Hepatocyte (in vitro differentiated cells): ENCODE measurements around the gene RRH. TPM values are rescaled to one million over a fixed set of nuclear protein-coding genes. Genes with fewer than 3 reads are reported as not detected.

Experiments
- DNase-seq: peaks from one replicate; pipeline ENCODE4 v3.0.0-alpha.2; 2016; ENCODE audit warnings: low spot score
- H2AFZ ChIP-seq: fragments of 200-600 bp; sonication (generic); 2 replicates; pipeline ENCODE4 v1.6.0; 2016; ENCODE audit warnings: antibody characterized with exemption, mild to moderate bottlenecking
- H3K27ac ChIP-seq: fragments of 200-600 bp; sonication (generic); 2 replicates; pipeline ENCODE4 v1.5.1; 2016; ENCODE audit warnings: mild to moderate bottlenecking
- H3K27me3 ChIP-seq: fragments of 200-600 bp; sonication (generic); 2 replicates; pipeline ENCODE4 v1.6.1; 2016
- H3K36me3 ChIP-seq: fragments of 200-600 bp; sonication (generic); replicated peaks from 2 replicates; pipeline ENCODE4 v1.5.1; 2016; ENCODE audit warnings: low read depth; ENCODE audit not compliant: insufficient read depth
- H3K4me1 ChIP-seq: fragments of 200-600 bp; sonication (generic); 2 replicates; pipeline ENCODE4 v1.5.1; 2016; ENCODE audit warnings: mild to moderate bottlenecking, moderate library complexity; ENCODE audit not compliant: insufficient read depth
- H3K4me2 ChIP-seq: fragments of 200-600 bp; sonication (generic); 2 replicates; pipeline ENCODE4 v1.6.0; 2016
- H3K4me3 ChIP-seq: fragments of 200-600 bp; sonication (generic); 2 replicates; pipeline ENCODE4 v1.5.1; 2016; ENCODE audit warnings: mild to moderate bottlenecking
- H3K79me2 ChIP-seq: fragments of 200-600 bp; sonication (generic); 2 replicates; pipeline ENCODE4 v1.6.0; 2017; ENCODE audit warnings: mild to moderate bottlenecking
- H3K9me2 ChIP-seq: fragments of 200-600 bp; sonication (generic); replicated peaks from 2 replicates; pipeline ENCODE4 v1.6.0; 2017; ENCODE audit warnings: mild to moderate bottlenecking; ENCODE audit not compliant: insufficient read depth
- H3K9me3 ChIP-seq: fragments of 200-600 bp; sonication (generic); 2 replicates; pipeline ENCODE4 v1.5.1; 2016; ENCODE audit warnings: low read depth, mild to moderate bottlenecking
- H4K20me1 ChIP-seq: fragments of 200-600 bp; sonication (generic); 2 replicates; pipeline ENCODE4 v1.6.0; 2016; ENCODE audit warnings: mild to moderate bottlenecking; ENCODE audit not compliant: insufficient read depth, poor library complexity, severe bottlenecking
- CTCF ChIP-seq: fragments of 200-600 bp; sonication (generic); IDR thresholded peaks from 2 replicates; pipeline ENCODE4 v1.5.1; 2016; ENCODE audit warnings: antibody characterized with exemption, mild to moderate bottlenecking; ENCODE audit not compliant: poor library complexity
- EZH2 ChIP-seq: fragments of 200-600 bp; sonication (generic); IDR thresholded peaks from 2 replicates; pipeline ENCODE4 v1.6.1; 2016; ENCODE audit warnings: antibody characterized with exemption, mild to moderate bottlenecking, borderline replicate concordance
- EZH2phosphoT487 ChIP-seq: fragments of 200-600 bp; sonication (generic); IDR thresholded peaks from one replicate; pipeline ENCODE4 v1.6.1; 2018; ENCODE audit warnings: antibody characterized with exemption, mild to moderate bottlenecking, low read depth, moderate library complexity; ENCODE audit not compliant: unreplicated experiment, severe bottlenecking
- WGBS: methylation state at CpG from one replicate; pipeline ENCODE4 v1.1.6; 2016; ENCODE audit warnings: low lambda C conversion rate; ENCODE audit errors: missing lambda C conversion rate; 5-methylcytosine and 5-hydroxymethylcytosine counted together
- polyA plus RNA-seq: library from polyadenylated mRNA; unstranded; fragments of >200 nt; fragmentation: Nextera tagmentation; extraction: Ambion mirVana; gene quantifications from 2 replicates; pipeline ENCODE4 v1.2.1, GENCODE V29; 2016
- total RNA-seq: library from RNA; depleted of rRNA; stranded (reverse); fragments of >200 nt; gene quantifications from 2 replicates; pipeline ENCODE4 v1.2.3, GENCODE V29; 2014

RRH gene
- total and polyA plus RNA-seq, 2 experiments from 2014 or later, result not detected

- Histone ChIP-seq H3K27ac (peak overlapping the region; percentile 26), H3K79me2 (peaks cover 1% of the 10 kb centered on the region), H4K20me1 (no peaks in the 10 kb centered on the region), H3K4me2 (no peak overlapping the region), H3K4me3 (no peak overlapping the region), H3K36me3 (no peaks in the 10 kb centered on the region), H2AFZ (no peak overlapping the region), H3K4me1 (no peaks in the 10 kb centered on the region), H3K27me3 (no peaks in the 10 kb centered on the region), H3K9me2 (no peaks in the 10 kb centered on the region), H3K9me3 (no peaks in the 10 kb centered on the region)
- no peak for TF ChIP-seq CTCF
- no peak for TF ChIP-seq EZH2phosphoT487
- no peak for TF ChIP-seq EZH2
- DNase-seq, result no peak
- 67% methylated on average over 11 of the region's 11 CpGs for WGBS
Measured at GRCh38 chr4:109810552-109811387, 17.0 kb upstream of the RRH start.

- TF ChIP-seq EZH2phosphoT487 (no peak), EZH2 (no peak), CTCF (no peak)
- Histone ChIP-seq H3K79me2 (peaks cover 10% of the 10 kb centered on the region), H3K27ac (no peak overlapping the region), H3K36me3 (no peaks in the 10 kb centered on the region), H4K20me1 (no peaks in the 10 kb centered on the region), H3K4me3 (no peak overlapping the region), H2AFZ (no peak overlapping the region), H3K27me3 (no peaks in the 10 kb centered on the region), H3K9me2 (no peaks in the 10 kb centered on the region), H3K9me3 (no peaks in the 10 kb centered on the region), H3K4me1 (peaks cover 5% of the 10 kb centered on the region), H3K4me2 (no peak overlapping the region)
- no peak for DNase-seq
- WGBS, result 89% methylated on average over 3 of the region's 3 CpGs
Measured at GRCh38 chr4:109811707-109812106, 16.1 kb upstream of the RRH start.

- peak within 1 kb of the TSS; percentile 94 for H3K27ac ChIP-seq
- H3K36me3 ChIP-seq, result no peaks in the 10 kb centered on the region
- DNase-seq, result peak; percentile 95
- H2AFZ ChIP-seq, result peak within 1 kb of the TSS; percentile 76
- TF ChIP-seq EZH2phosphoT487, result no peak
- TF ChIP-seq EZH2, result no peak
- TF ChIP-seq CTCF, result no peak
- no peaks in the 10 kb centered on the region for H3K9me2 ChIP-seq
- H3K4me2 ChIP-seq, result peak within 1 kb of the TSS; percentile 80
- peak within 1 kb of the TSS; percentile 41 for H3K4me3 ChIP-seq
- peaks cover 11% of the 10 kb centered on the region for H3K4me1 ChIP-seq
- WGBS, result under 1% methylated on average over 52 of the region's 53 CpGs
- peaks cover 4% of the 10 kb centered on the region for H4K20me1 ChIP-seq
- H3K9me3 ChIP-seq, result no peaks in the 10 kb centered on the region
- no peaks in the 10 kb centered on the region for H3K27me3 ChIP-seq
- peaks cover 40% of the 10 kb centered on the region for H3K79me2 ChIP-seq
Measured at GRCh38 chr4:109815151-109816081, 12.4 kb upstream of the RRH start, which contains the start of gene GAR1. GAR1 (plus strand) TSS chr4:109815762; CDS start chr4:109816165, 403 bp downstream.
